Measurements from ENCODE around the gene FYB1.

Gene FYB1

GRCh38 chr5:39064450-39064849 lies 154.9 kb downstream of the FYB1 start:
- H3K27ac ChIP-seq, result no peak overlapping the region
- no peak for TF ChIP-seq ZFX (IDR thresholded peaks at IDR 0.05)
- TF ChIP-seq, protein P1, sequence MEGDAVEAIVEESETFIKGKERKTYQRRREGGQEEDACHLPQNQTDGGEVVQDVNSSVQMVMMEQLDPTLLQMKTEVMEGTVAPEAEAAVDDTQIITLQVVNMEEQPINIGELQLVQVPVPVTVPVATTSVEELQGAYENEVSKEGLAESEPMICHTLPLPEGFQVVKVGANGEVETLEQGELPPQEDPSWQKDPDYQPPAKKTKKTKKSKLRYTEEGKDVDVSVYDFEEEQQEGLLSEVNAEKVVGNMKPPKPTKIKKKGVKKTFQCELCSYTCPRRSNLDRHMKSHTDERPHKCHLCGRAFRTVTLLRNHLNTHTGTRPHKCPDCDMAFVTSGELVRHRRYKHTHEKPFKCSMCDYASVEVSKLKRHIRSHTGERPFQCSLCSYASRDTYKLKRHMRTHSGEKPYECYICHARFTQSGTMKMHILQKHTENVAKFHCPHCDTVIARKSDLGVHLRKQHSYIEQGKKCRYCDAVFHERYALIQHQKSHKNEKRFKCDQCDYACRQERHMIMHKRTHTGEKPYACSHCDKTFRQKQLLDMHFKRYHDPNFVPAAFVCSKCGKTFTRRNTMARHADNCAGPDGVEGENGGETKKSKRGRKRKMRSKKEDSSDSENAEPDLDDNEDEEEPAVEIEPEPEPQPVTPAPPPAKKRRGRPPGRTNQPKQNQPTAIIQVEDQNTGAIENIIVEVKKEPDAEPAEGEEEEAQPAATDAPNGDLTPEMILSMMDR (conservative IDR thresholded peaks at IDR 0.05), result no peak

DNA sequence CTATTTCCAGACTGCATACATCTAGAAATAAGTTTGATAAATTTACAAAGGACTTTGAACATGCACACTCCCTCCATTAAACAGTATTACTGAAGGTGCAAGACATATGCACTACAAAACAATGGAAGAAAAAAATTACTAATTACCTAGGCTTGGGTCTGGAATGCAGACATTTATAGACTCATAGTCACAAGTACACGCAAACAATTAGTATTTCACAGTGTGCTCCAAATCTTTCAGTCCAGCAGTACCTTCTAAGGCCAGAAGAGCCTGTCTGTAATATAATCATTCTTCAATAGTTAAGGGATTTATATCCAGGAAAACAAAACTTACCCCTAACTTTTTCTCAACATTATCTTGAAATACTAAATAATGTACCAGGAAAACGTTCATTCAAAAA lies 156.3 kb downstream of the FYB1 start:
- H3K27ac ChIP-seq, result no peak overlapping the region
- TF ChIP-seq, protein P1 (conservative IDR thresholded peaks at IDR 0.05), result no peak
- no peak for TF ChIP-seq ZFX (IDR thresholded peaks at IDR 0.05)

GRCh38 chr5:39062530-39062929 lies 156.8 kb downstream of the FYB1 start:
- H3K27ac ChIP-seq, result no peak overlapping the region
- TF ChIP-seq, protein P1 (conservative IDR thresholded peaks at IDR 0.05), result no peak
- TF ChIP-seq ZFX (IDR thresholded peaks at IDR 0.05), result no peak

GRCh38 chr5:39062104-39062503 lies 157.3 kb downstream of the FYB1 start:
- TF ChIP-seq, protein P1 (conservative IDR thresholded peaks at IDR 0.05), result no peak
- TF ChIP-seq ZFX (IDR thresholded peaks at IDR 0.05), result no peak
- no peak overlapping the region for H3K27ac ChIP-seq

DNA sequence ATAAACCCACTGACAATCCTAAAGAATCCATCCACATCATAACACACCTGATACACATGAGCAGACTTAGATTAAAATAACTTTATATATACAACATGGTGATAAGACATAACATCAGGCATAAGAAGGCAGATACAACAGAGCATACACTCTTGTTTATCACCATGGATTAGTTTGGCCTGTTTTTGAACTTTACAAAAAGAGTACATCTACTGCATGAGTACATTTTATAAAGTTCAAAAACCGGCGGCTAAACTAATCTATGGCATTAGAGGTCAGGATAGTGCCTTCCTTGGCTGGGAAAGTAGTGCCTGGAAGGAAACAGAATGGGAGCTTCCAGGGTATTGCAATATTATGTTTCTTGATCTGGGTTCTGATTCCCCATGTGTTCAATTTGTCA lies 160.3 kb downstream of the FYB1 start:
- no peak overlapping the region for H3K27ac ChIP-seq
- TF ChIP-seq, protein P1 (conservative IDR thresholded peaks at IDR 0.05), result no peak
- no peak for TF ChIP-seq ZFX (IDR thresholded peaks at IDR 0.05)

DNA sequence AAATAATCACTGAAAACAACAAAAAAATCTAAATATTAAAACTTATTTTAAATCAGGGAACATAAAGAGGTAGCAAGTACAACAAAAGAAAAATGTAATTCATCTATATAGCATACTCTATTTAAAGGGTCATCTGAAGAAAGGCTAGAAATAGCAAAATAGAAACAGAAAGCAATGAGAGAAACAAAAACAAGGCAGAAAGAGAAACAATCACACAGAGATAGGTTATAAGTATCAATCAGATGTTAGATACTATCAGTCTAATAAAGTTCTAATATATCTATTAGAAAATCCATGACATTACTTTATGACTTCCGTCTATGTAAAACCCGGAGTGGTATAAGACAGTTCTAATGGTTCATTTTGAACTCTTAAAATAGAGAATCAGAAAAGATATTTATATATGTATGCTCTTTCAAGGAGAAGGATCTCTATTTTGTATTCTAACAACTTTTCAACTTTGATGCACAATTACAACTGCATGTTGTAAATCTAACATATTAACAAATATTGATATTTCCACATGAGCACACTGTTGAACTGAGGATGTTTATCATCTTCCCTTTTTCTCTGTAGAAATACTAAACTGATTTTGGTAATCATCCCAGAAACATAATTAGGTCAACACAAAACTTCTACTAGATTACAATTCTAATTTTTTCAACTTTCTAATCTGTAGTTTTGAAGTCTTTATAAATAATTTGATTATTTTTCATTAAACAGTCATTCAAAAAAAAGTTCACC lies 161.0 kb downstream of the FYB1 start:
- no peak for TF ChIP-seq ZFX (IDR thresholded peaks at IDR 0.05)
- TF ChIP-seq, protein P1 (conservative IDR thresholded peaks at IDR 0.05), result no peak
- no peak overlapping the region for H3K27ac ChIP-seq

- TF ChIP-seq, protein P1 (conservative IDR thresholded peaks at IDR 0.05), result no peak
- no peak for TF ChIP-seq ZFX (IDR thresholded peaks at IDR 0.05)
- no peak overlapping the region for H3K27ac ChIP-seq
Measured at GRCh38 chr5:39057734-39058133, 161.6 kb downstream of the FYB1 start.

All from C4-2B (cell line).